ENCODE measurements around the gene OR56A5. TPM values are rescaled to one million over a fixed set of nuclear protein-coding genes. Genes with fewer than 3 reads are reported as not detected.

Gene OR56A5
- total and polyA plus RNA-seq, 4 donors, result not detected

GRCh38 chr11:5923427-5923776 is 44.9 kb downstream of the OR56A5 start (continued):
- TF ChIP-seq ZBTB33 (IDR thresholded peaks at IDR 0.05) (no peak), EGR1 (IDR thresholded peaks at IDR 0.05; ENCODE audit: low read depth in 2 of 2) (no peak)

GRCh38 chr11:5922749-5923426 is 45.4 kb downstream of the OR56A5 start:
- no peaks in the 10 kb centered on the region for H3K4me1 ChIP-seq (ENCODE audit: control insufficient read depth in 4 of 4, insufficient read depth in 4 of 4, low read length in 3 of 4)
- WGBS, result 64% methylated on average over 2 of the region's 2 CpGs
- no peak overlapping the region for H3K27ac ChIP-seq (ENCODE audit: low read depth in 1 of 2, low read length in 2 of 2)
- H3K36me3 ChIP-seq (ENCODE audit: control insufficient read depth in 4 of 4, insufficient read depth in 3 of 4, low read depth in 1 of 4, low read length in 3 of 4), result no peaks in the 10 kb centered on the region
- peaks cover 0 to 4% (median 0%) of the 10 kb centered on the region in 4 donors for H3K9me3 ChIP-seq (ENCODE audit: control insufficient read depth in 4 of 4, low read length in 3 of 4)
- no peak for DNase-seq (ENCODE audit: low spot score)
- TF ChIP-seq JUND (IDR thresholded peaks at IDR 0.05) (no peak), FOXA2 (IDR thresholded peaks at IDR 0.05) (no peak), NR2F2 (IDR thresholded peaks at IDR 0.05) (no peak), TAF1 (conservative IDR thresholded peaks at IDR 0.05) (no peak), ZBTB33 (IDR thresholded peaks at IDR 0.05) (no peak), GABPA (IDR thresholded peaks at IDR 0.05 in 1 of 2, conservative IDR thresholded peaks at IDR 0.05 in 1 of 2) (no peak), RAD21 (IDR thresholded peaks at IDR 0.05) (no peak)
- TF ChIP-seq, protein P1, sequence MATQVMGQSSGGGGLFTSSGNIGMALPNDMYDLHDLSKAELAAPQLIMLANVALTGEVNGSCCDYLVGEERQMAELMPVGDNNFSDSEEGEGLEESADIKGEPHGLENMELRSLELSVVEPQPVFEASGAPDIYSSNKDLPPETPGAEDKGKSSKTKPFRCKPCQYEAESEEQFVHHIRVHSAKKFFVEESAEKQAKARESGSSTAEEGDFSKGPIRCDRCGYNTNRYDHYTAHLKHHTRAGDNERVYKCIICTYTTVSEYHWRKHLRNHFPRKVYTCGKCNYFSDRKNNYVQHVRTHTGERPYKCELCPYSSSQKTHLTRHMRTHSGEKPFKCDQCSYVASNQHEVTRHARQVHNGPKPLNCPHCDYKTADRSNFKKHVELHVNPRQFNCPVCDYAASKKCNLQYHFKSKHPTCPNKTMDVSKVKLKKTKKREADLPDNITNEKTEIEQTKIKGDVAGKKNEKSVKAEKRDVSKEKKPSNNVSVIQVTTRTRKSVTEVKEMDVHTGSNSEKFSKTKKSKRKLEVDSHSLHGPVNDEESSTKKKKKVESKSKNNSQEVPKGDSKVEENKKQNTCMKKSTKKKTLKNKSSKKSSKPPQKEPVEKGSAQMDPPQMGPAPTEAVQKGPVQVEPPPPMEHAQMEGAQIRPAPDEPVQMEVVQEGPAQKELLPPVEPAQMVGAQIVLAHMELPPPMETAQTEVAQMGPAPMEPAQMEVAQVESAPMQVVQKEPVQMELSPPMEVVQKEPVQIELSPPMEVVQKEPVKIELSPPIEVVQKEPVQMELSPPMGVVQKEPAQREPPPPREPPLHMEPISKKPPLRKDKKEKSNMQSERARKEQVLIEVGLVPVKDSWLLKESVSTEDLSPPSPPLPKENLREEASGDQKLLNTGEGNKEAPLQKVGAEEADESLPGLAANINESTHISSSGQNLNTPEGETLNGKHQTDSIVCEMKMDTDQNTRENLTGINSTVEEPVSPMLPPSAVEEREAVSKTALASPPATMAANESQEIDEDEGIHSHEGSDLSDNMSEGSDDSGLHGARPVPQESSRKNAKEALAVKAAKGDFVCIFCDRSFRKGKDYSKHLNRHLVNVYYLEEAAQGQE (IDR thresholded peaks at IDR 0.05), result no peak
- no peaks in the 10 kb centered on the region for H3K27me3 ChIP-seq (ENCODE audit: control insufficient read depth in 4 of 4, insufficient read depth in 4 of 4, low read length in 3 of 4)
- H3K4me3 ChIP-seq (ENCODE audit: low read depth in 1 of 3, low read length in 3 of 3), result no peak overlapping the region
- no peak overlapping the region for H3K9ac ChIP-seq (ENCODE audit: low read depth in 1 of 2, low read length in 2 of 2)

Small RNA genes lying within 50 kb of the gene (small RNA-seq; reads per million reads assigned to genes)
- gene RNA5SP329, result not detected

Other genes starting within 250 kb of the OR56A5 start
- not detected for gene OR56B1, start 232.0 kb downstream of the OR56A5 start, total RNA-seq
- gene OR56B1, start 232.0 kb downstream of the OR56A5 start, polyA plus RNA-seq, result not detected
- gene OR52N4, start 214.3 kb downstream of the OR56A5 start, total RNA-seq, result under 1 TPM in 1 of 2 donors, not detected in 1; 0.14 TPM
- gene OR52N4, start 214.3 kb downstream of the OR56A5 start, polyA plus RNA-seq, result not detected
- under 1 TPM in 1 of 2 donors, not detected in 1; 0.08 TPM for gene OR52N5, start 185.1 kb downstream of the OR56A5 start, total RNA-seq
- gene OR52N5, start 185.1 kb downstream of the OR56A5 start, polyA plus RNA-seq, result not detected
- under 1 TPM; under 0.01 to 0.05 TPM for gene OR52N1, start 177.2 kb downstream of the OR56A5 start, total RNA-seq
- gene OR52N1, start 177.2 kb downstream of the OR56A5 start, polyA plus RNA-seq, result not detected
- gene OR52N2, start 159.6 kb downstream of the OR56A5 start, total RNA-seq, result not detected
- not detected for gene OR52N2, start 159.6 kb downstream of the OR56A5 start, polyA plus RNA-seq
- not detected for gene OR52E6, start 126.6 kb downstream of the OR56A5 start, total RNA-seq
- not detected for gene OR52E6, start 126.6 kb downstream of the OR56A5 start, polyA plus RNA-seq
- not detected for gene OR52E8, start 110.8 kb downstream of the OR56A5 start, total RNA-seq
- gene OR52E8, start 110.8 kb downstream of the OR56A5 start, polyA plus RNA-seq, result not detected
- not detected for gene OR52E4, start 87.9 kb downstream of the OR56A5 start, total RNA-seq
- gene OR52E4, start 87.9 kb downstream of the OR56A5 start, polyA plus RNA-seq, result not detected
- gene OR52E5, start 75.3 kb downstream of the OR56A5 start, total RNA-seq, result not detected
- gene OR52E5, start 75.3 kb downstream of the OR56A5 start, polyA plus RNA-seq, result not detected
- not detected for gene OR56A3, start 26.2 kb downstream of the OR56A5 start, total RNA-seq
- not detected for gene OR56A3, start 26.2 kb downstream of the OR56A5 start, polyA plus RNA-seq
- gene OR52L1, start 18.5 kb upstream of the OR56A5 start, total RNA-seq, result under 1 TPM in 1 of 2 donors, not detected in 1; 0.08 TPM
- not detected for gene OR52L1, start 18.5 kb upstream of the OR56A5 start, polyA plus RNA-seq
- gene OR56A4, start 38.5 kb upstream of the OR56A5 start, total RNA-seq, result under 1 TPM in 1 of 2 donors, not detected in 1; 0.05 TPM
- gene OR56A4, start 38.5 kb upstream of the OR56A5 start, polyA plus RNA-seq, result not detected
- gene OR56A1, start 62.3 kb upstream of the OR56A5 start, total RNA-seq, result under 1 TPM; under 0.01 TPM
- gene OR56A1, start 62.3 kb upstream of the OR56A5 start, polyA plus RNA-seq, result not detected
- gene OR56B4, start 139.2 kb upstream of the OR56A5 start, total RNA-seq, result not detected
- gene OR56B4, start 139.2 kb upstream of the OR56A5 start, polyA plus RNA-seq, result not detected
- gene OR52B2, start 201.8 kb upstream of the OR56A5 start, total RNA-seq, result under 1 TPM in 1 of 2 donors, not detected in 1; 0.33 TPM
- not detected for gene OR52B2, start 201.8 kb upstream of the OR56A5 start, polyA plus RNA-seq
- not detected for gene OR52W1, start 230.7 kb upstream of the OR56A5 start, total RNA-seq
- gene OR52W1, start 230.7 kb upstream of the OR56A5 start, polyA plus RNA-seq, result not detected
- not detected for gene C11orf42, start 237.1 kb upstream of the OR56A5 start, total RNA-seq
- not detected for gene C11orf42, start 237.1 kb upstream of the OR56A5 start, polyA plus RNA-seq